K562 (cell line): ENCODE results near the gene PXMP2.

Source experiments
- CTCF ChIP-seq, 3 experiments: IDR thresholded peaks in 2 of 3; conservative IDR thresholded peaks in 1 of 3; 2 replicates each; pipeline ENCODE4 v1.5.1; 2011 to 2012; ENCODE audit warnings: low read length in 3 of 3, mild to moderate bottlenecking in 3 of 3, control low read depth in 2 of 3, improper control_type of control experiment in 1 of 3, inconsistent platforms in 1 of 3, low read depth in 1 of 3, mixed read lengths in 1 of 3, moderate library complexity in 1 of 3; ENCODE audit not compliant: insufficient read depth in 2 of 3
- KLF1 ChIP-seq: fragments of 450-650 bp; IDR thresholded peaks from 2 replicates; pipeline ENCODE4 v1.6.1; 2016; ENCODE audit warnings: missing genetic modification characterization, missing compliant biosample characterization

GRCh38 chr12:132718644-132719043 is 31.3 kb downstream of the PXMP2 start:
- TF ChIP-seq CTCF (IDR thresholded peaks at IDR 0.05 in 2 of 3, conservative IDR thresholded peaks at IDR 0.05 in 1 of 3; ENCODE audit: insufficient read depth in 2 of 3, low read depth in 1 of 3, low read length in 3 of 3) (no peak), KLF1 (no peak)
